Stimulated activated CD8-positive, alpha-beta memory T cell treated with anti-CD3 and anti-CD28 coated beads, Interleukin-2, amount 100 ng/mL, for 1 hour (primary cell): ENCODE results near the gene ASIC3.
"Not testable (repeated sequence)": the region's sequence is repeated elsewhere in the genome, so short reads cannot be mapped to it uniquely, and the experiment has no call there.

Source experiments
- DNase-seq, 2 donors: peaks; one replicate each; pipeline ENCODE4 v3.0.0-alpha.2; 2020; ENCODE audit warnings: low read depth in 2 of 2

The ASIC3 gene

GRCh38 chr7:151013733-151014497 lies 34.4 kb upstream of the ASIC3 start:
- peak; percentile 59 to 78 for DNase-seq

DNA sequence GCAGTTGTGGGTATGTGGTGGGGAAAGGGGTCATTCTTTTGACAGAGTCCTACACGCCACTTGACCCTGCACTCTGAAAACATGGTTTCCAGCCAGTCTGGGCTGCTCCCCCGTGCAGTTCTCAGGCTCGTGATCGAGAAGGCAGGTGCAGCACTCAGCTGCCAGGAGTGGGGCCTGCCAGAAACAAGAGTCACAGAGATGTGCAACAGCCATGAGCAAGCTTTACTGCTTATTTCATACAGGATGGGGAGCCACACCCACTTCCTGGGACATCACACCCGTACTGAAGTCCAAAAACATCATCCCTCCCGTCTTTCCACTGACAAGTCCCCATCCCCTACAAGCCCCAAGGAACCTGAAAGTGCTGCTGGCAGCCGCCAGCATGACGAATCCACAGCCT lies 33.4 kb upstream of the ASIC3 start:
- no peak for DNase-seq

DNA sequence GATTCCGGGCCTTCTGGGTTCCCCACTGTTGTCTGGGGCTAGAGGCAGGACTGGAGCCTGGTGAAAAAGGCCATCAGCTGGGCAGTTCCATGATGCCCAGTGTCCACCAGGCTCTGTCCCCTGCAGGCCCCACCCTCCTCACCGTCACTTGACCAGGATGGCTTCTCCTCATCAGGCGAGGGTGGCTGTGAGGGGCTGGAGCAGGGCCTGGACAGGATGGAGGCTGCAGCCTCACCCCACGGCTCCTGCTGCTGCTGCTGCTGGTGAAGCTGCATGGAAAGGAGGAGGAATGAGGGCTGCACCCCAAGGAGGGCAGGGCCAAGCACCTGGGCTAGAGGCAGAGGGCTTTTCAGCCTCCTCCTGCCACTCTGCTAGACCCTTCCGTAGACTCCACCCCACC lies 32.4 kb upstream of the ASIC3 start:
- DNase-seq, result no peak

DNA sequence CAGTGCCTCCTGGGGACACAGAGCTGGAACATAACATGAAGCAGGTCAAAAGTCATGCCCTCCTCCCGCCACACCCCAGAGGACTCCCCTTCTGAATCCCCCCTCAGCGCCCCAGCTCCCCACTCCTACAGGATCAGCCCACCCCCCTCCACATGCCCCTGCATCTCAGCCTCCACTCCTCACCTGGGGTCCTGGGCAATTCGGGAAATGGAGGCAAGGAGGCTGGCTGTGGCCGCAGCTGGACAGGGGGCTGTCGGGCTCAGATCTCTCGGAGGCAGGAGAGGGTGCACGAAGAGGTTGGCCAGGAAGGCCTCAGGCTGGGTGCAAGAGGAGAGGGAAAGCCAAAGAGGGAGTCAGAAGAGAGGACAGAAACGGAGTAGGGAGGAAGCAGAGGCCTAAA lies 31.8 kb upstream of the ASIC3 start:
- no peak for DNase-seq

GRCh38 chr7:151016942-151017341 lies 31.4 kb upstream of the ASIC3 start:
- DNase-seq, result no peak

GRCh38 chr7:151017370-151017952 lies 30.9 kb upstream of the ASIC3 start:
- DNase-seq, result no peak

DNA sequence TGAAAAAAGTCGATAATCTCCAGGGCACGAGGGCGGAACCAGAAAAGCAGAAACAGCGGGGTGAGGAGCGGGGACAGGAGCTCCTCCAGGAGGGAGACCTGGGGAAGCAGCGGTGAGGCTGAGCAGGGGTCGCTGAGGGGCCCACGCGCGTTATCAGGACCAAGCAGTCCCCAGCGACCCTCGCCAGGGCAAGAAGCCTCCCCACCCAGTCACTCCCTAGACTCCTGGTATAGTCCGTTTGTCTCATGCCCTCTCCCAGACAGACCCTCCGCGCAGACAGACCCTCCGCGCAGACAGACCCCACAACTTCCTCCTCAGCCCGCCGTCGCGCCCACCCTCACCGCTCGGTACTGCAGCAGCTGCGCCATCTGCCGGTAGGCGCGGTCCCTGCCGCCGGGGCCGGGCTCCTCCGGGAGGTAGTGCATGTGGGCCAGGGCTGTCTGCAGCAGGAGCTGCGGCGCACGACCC lies 30.3 kb upstream of the ASIC3 start:
- DNase-seq, result peak; percentile 57 to 67

DNA sequence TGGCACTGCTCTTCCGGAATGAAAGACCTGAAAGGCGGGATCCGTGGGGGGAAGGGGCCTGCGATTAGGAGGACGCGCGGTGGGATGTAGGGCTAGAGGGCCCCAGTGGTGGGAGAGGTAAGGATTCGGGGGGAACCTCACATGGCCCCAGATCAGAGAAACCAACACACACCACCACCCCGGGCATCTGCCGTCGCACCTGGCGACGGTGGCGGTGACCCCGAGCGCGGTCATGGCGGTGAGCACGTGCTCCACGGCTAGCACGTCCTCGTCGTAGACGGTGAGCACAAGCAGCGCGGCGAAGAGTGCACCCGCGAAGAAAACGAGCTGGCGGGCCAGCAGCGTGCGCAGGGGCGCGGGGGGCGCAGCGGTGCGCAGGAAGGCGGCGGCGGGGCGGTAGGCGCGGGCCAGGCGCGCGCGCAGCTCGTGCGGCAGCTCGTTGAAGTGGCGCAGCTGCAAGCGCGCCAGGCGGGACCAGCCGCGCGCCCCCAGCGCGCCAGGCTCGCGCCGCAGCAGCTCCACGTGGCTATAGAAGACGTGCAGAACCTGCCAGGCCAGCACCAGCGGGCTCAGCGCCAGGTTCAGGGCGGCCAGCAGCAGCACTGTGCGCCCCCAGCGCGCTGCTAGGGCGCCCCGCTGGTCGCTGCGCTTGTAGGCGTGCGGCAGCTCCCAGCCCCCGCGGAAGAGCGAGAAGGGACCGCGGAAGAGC lies 29.8 kb upstream of the ASIC3 start:
- DNase-seq, result no peak

DNA sequence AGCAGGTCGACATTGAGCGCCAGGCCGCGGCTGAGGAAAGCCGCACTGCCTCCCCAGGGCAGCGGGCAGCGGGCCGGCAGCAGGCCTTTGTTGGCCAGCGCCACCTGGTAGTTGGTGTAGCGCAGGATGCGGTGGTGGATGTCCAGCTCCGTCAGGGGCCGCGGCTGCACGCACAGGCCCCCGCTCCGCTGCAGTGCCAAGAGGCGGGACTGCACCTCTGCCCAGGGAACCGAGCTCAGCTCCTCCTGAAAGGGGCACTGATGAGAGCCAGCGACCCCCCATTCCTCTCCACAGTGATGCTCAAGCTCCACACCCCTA lies 29.2 kb upstream of the ASIC3 start:
- DNase-seq, result no peak

DNA sequence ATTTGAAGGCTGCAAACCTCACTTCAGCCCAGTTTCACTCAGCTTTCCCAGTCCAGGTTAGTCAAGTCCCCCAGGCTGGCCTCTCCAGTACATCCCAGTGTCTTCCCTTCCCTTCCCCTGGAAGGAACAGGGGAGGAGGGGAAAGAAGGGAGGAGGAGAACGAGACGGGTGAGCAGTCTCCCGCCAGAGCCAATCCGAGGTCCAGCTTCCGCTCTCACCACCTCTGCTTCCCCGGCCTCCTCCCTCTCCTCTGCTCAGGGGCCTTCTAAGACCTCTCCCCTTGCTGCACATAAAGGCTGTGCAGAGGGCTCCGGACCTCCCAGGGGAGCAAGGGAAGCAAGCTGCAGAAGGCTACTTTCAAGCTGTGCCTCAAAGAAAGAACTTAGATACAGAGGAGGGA lies 28.1 kb upstream of the ASIC3 start:
- DNase-seq, result no peak

GRCh38 chr7:151023232-151023631 lies 25.1 kb upstream of the ASIC3 start:
- DNase-seq, result no peak

GRCh38 chr7:151024435-151025056 lies 23.8 kb upstream of the ASIC3 start, which contains the start of gene ATG9B:
Gene ATG9B, minus strand, starts transcription at chr7:151024494. Its CDS starts 71 bp downstream, at chr7:151024423.
- DNase-seq, result no peak

DNA sequence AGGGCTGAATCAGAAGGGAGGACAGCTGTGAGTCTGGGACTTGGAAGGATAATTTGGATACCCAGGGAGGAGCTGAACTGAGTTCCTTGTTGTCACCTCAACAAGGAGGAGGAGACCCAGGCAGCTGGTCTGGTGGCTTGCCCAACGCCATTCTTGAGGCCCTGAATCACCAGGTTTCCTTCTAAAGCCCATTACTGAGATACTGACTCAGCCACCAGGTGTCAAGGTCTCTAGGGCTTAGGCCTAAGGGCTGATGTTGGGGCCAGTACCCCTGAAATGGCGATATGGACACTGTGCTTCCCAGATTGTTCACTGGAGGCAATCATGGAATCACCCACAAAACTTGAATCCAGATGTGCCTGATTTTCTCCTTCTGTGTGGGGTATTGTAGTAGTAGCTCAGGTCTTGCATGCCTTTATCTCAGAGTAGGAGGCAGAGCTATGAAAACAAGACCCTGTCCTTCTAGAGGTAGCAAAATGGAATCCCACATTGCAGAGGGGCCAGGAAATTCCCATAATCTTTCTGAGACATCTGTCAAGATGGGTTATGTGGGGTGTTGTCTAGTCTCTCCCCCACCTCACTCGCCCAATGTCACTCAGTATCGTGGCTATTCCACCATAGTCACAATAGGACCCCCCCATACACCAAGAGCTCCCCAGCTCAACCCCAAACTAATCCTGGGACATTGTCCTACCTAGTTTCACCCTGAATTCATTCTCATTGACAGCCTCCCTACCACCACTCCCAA lies 22.2 kb upstream of the ASIC3 start:
- DNase-seq, result no peak

DNA sequence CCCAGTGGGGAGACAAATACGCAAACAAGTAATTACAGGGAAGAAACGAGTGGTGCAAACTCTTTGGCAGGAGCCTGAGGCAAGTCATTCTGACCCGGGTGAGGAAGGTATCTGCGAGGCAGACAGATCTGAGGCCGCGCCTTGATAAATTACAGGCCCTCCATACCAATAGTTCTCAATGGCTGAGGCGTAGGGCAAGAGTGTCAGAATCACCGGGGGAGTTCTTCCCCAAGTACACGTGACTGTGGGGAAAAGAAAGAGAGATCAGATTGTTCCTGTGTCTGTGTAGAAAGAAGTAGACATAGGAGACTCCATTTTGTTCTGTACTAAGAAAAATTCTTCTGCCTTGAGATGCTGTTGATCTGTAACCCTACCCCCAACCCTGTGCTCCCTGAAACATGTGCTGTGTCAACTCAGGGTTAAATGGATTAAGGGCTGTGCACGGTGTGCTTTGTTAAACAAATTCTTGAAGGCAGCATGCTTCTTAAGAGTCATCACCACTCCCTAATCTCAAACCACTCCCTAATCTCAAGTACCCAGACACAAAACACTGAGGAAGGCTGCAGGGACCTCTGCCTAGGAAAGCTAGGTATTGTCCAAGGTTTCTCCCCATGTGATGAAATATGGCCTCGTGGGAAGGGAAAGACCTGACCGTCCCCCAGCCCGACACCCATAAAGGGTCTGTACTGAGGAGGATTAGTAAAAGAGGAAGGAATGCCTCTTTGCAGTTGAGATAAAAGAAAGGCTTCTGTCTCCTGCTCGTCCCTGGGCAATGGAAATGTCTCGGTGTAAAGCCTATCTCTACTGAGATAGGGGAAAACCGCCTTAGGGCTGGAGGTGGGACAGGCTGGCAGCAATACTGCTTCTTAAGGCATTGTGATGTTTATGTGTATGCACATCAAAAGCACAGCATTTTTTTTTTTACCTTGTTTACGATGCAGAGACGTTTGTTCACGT lies 21.3 kb upstream of the ASIC3 start:
- DNase-seq, result not testable (repeated sequence)

DNA sequence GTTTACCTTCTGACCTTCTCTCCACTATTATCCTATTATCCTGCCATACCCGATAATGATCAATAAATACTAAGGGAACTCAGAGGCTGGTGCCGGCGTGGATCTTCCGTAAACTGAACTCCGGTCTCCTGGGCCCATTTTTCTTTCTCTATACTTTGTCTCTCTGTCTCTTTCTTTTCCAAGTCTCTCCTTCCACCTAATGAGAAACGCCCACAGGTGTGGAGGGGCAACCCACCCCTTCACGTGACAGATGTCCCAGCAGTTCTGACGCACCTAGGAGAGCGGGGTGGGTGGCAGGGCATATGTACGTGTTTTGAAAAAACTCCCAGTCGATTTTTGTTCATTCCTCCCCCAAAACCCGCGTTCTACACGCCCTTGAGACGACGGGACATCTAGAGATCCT lies 20.6 kb upstream of the ASIC3 start:
- DNase-seq, result not testable (repeated sequence)

GRCh38 chr7:151028131-151028947 lies 20.0 kb upstream of the ASIC3 start, which contains the start of gene ABCB8:
Gene ABCB8, plus strand, starts transcription at chr7:151028450. Its CDS starts 66 bp downstream, at chr7:151028516.
- peak; percentile 92 to 94 for DNase-seq

DNA sequence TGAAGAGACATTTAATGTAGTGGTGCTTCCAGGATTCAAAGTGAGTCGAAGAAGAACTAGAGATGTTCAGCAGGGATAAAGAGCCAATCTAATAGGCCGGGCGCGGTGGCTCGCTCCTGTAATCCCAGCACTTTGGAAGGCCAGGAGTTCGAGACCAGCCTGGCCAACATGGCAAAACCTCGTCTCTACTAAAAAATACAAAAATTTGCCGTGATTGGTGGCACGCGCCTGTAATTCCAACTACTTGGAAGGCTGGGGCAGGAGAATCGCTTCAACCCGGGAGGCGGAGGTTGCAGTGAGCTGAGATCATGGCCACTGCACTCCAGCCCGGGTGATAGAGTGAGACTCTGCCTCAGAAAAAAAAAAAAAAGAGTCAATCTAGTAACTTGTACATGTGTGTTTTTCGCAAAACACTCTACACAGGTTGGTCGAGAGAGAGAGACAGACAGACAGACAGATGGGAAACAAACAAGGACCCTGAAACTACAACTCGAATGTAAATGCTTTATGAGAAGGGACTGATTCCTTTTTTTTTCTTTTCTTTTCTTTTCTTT lies 19.3 kb upstream of the ASIC3 start:
- DNase-seq, result no peak

DNA sequence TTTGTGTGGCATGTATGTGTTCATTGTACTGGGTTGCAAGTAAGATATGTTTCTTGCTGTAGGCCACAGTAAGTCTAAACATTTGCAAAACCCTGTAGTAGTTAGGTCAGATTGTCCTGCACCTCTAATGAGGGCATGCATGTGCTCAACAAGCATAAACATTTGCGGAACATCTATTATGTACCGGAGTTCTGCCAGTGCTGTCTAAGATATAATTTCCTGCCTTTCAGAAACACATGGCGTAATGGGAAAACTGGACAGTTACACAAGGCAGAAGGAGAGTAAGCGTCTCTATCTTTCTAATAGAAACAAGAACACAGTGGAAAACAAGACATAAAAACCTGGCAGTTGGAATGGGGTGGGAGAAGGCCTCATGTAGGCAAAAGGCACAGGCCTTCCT lies 17.3 kb upstream of the ASIC3 start:
- DNase-seq, result no peak
